GM23338 (cell line): ENCODE results near the gene NFE2L1. TPM values are rescaled to one million over a fixed set of nuclear protein-coding genes. Genes with fewer than 3 reads are reported as not detected.
"Not testable (repeated sequence)": the region's sequence is repeated elsewhere in the genome, so short reads cannot be mapped to it uniquely, and the experiment has no call there.

Experiments
- ATAC-seq: fragments of 200-7000 bp; cut with Tn5 transposase; 3 replicates; pipeline ENCODE4 v1.9.1; 2020
- DNase-seq: peaks from one replicate; pipeline ENCODE4 v3.0.0-alpha.2; 2015; ENCODE audit warnings: low spot score
- H2AFZ ChIP-seq: fragments of 200-600 bp; sonication (generic); 2 replicates; pipeline ENCODE4 v1.8.0; 2016; ENCODE audit warnings: antibody characterized with exemption, mild to moderate bottlenecking, moderate library complexity
- H3F3A ChIP-seq: fragments of 200-600 bp; sonication (generic); replicated peaks from 2 replicates; pipeline ENCODE4 v1.8.0; 2017; ENCODE audit warnings: antibody characterized with exemption, mixed run types, low read depth
- H3K27ac ChIP-seq: fragments of 200-600 bp; sonication (generic); 2 replicates; pipeline ENCODE4 v1.6.1; 2016; ENCODE audit warnings: low read depth
- H3K27me3 ChIP-seq: fragments of 200-600 bp; sonication (generic); 2 replicates; pipeline ENCODE4 v1.8.0; 2016; ENCODE audit warnings: mild to moderate bottlenecking, mixed run types, moderate library complexity; ENCODE audit not compliant: insufficient read depth
- H3K36me3 ChIP-seq: fragments of 200-600 bp; sonication (generic); 2 replicates; pipeline ENCODE4 v1.8.0; 2016; ENCODE audit warnings: mild to moderate bottlenecking; ENCODE audit not compliant: insufficient read depth
- H3K4me1 ChIP-seq: fragments of 200-600 bp; sonication (generic); 2 replicates; pipeline ENCODE4 v1.8.0; 2016; ENCODE audit warnings: mild to moderate bottlenecking, moderate library complexity; ENCODE audit not compliant: insufficient read depth
- H3K4me2 ChIP-seq: fragments of 200-600 bp; sonication (generic); 2 replicates; pipeline ENCODE4 v1.7.1; 2017; ENCODE audit warnings: mixed run types
- H3K4me3 ChIP-seq: fragments of 200-600 bp; sonication (generic); 2 replicates; pipeline ENCODE4 v1.6.1; 2016; ENCODE audit warnings: mixed run types
- H3K79me2 ChIP-seq: fragments of 200-600 bp; sonication (generic); replicated peaks from 2 replicates; pipeline ENCODE4 v1.8.0; 2017; ENCODE audit warnings: mild to moderate bottlenecking; ENCODE audit not compliant: insufficient read depth
- H3K9me2 ChIP-seq: fragments of 200-600 bp; sonication (generic); 2 replicates; pipeline ENCODE4 v1.8.0; 2017; ENCODE audit not compliant: insufficient read depth
- H4K20me1 ChIP-seq: fragments of 200-600 bp; sonication (generic); replicated peaks from 2 replicates; pipeline ENCODE4 v1.8.0; 2017; ENCODE audit warnings: mild to moderate bottlenecking; ENCODE audit not compliant: insufficient read depth
- H3K27ac Mint-ChIP-seq: 2 replicates; pipeline ENCODE4 v1.8.0; 2020; ENCODE audit warnings: inconsistent platforms, mild to moderate bottlenecking, moderate library complexity, mixed read lengths
- H3K27me3 Mint-ChIP-seq: 3 replicates; pipeline ENCODE4 v1.8.0; 2022; ENCODE audit warnings: low read depth, mild to moderate bottlenecking, moderate library complexity, mixed read lengths, inconsistent platforms; ENCODE audit not compliant: insufficient read depth, poor library complexity
- H3K36me3 Mint-ChIP-seq: 3 replicates; pipeline ENCODE4 v1.8.0; 2021; ENCODE audit warnings: low read depth, mild to moderate bottlenecking, inconsistent platforms, moderate library complexity, mixed read lengths
- H3K4me1 Mint-ChIP-seq: 3 replicates; pipeline ENCODE4 v1.8.0; 2020; ENCODE audit warnings: mild to moderate bottlenecking, inconsistent platforms, mixed read lengths
- H3K4me3 Mint-ChIP-seq: 3 replicates; pipeline ENCODE4 v1.8.0; 2021; ENCODE audit warnings: moderate library complexity, mild to moderate bottlenecking, inconsistent platforms, mixed read lengths
- H3K9me3 Mint-ChIP-seq: 3 replicates; pipeline ENCODE4 v1.8.0; 2020; ENCODE audit warnings: moderate library complexity, mild to moderate bottlenecking, inconsistent platforms, mixed read lengths
- ZNF114 ChIP-seq: fragments of 250-450 bp; sonication (Bioruptor Pico); IDR thresholded peaks from 2 replicates; pipeline ENCODE4 v1.5.0; 2020; ENCODE audit warnings: mild to moderate bottlenecking, moderate library complexity
- ZNF462 ChIP-seq: fragments of 250-450 bp; sonication (Bioruptor Pico); IDR thresholded peaks from 2 replicates; pipeline ENCODE4 v1.5.0; 2020; ENCODE audit warnings: mild to moderate bottlenecking, moderate library complexity
- polyA plus RNA-seq: library from polyadenylated mRNA; unstranded; fragments of >200 nt; fragmentation: Nextera tagmentation; extraction: Ambion mirVana; gene quantifications from 2 replicates; pipeline ENCODE4 v1.2.1, GENCODE V29; 2016
- total RNA-seq: library from RNA; depleted of rRNA; stranded (reverse); fragments of >200 nt; shearing (Covaris generic); gene quantifications from 2 replicates; pipeline ENCODE4 v1.2.3, GENCODE V29; 2014

The NFE2L1 gene
- total and polyA plus RNA-seq, 2 experiments from 2014 or later, result 39.9 to 138 TPM

- H3K4me2 ChIP-seq, result no peak overlapping the region
- H3K9me2 ChIP-seq, result no peaks in the 10 kb centered on the region
- TF ChIP-seq ZNF114 (CRISPR knock-in tag), result no peak
- TF ChIP-seq ZNF462 (CRISPR knock-in tag), result no peak
- Mint-ChIP-seq H3K27ac (no peak overlapping the region), H3K36me3 (peaks cover 75% of the 10 kb centered on the region), H3K27me3 (peaks cover 2% of the 10 kb centered on the region), H3K4me3 (no peak overlapping the region), H3K4me1 (peaks cover 3% of the 10 kb centered on the region; the same call in 2 of the 3 replicates), H3K9me3 (no peaks in the 10 kb centered on the region)
- H3K4me1 ChIP-seq, result peaks cover under 1% of the 10 kb centered on the region; the same call in 1 of the 2 replicates
- H3K79me2 ChIP-seq, result peaks cover 10% of the 10 kb centered on the region; the same call in 1 of the 2 replicates
- ATAC-seq (no peak), DNase-seq (no peak)
- H3K27ac ChIP-seq, result no peak overlapping the region
- no peaks in the 10 kb centered on the region for H3K27me3 ChIP-seq
- peaks cover 42% of the 10 kb centered on the region for H3K36me3 ChIP-seq
- peaks cover 16% of the 10 kb centered on the region for H4K20me1 ChIP-seq
- H3F3A ChIP-seq, result peaks cover 28% of the 10 kb centered on the region
- H3K4me3 ChIP-seq, result no peak overlapping the region
- no peak overlapping the region for H2AFZ ChIP-seq
These were observed 23.5 kb downstream of the NFE2L1 start for GRCh38 chr17:48071654-48072053.

- not testable (repeated sequence) for H3K4me2 ChIP-seq, H3K27me3 Mint-ChIP-seq, H3K27me3 ChIP-seq, H3K4me3 ChIP-seq, H3K4me3 Mint-ChIP-seq, H3K9me3 Mint-ChIP-seq, H3K4me1 Mint-ChIP-seq, H3K27ac ChIP-seq, H3K79me2 ChIP-seq, H3K27ac Mint-ChIP-seq, H3K4me1 ChIP-seq, H3K9me2 ChIP-seq, H2AFZ ChIP-seq, ATAC-seq, DNase-seq
- peaks cover 20% of the 10 kb centered on the region for H4K20me1 ChIP-seq
- peaks cover 27% of the 10 kb centered on the region for H3F3A ChIP-seq
- H3K36me3 ChIP-seq, result peaks cover 42% of the 10 kb centered on the region
- peaks cover 74% of the 10 kb centered on the region for H3K36me3 Mint-ChIP-seq
These were observed 24.7 kb downstream of the NFE2L1 start for GRCh38 chr17:48072811-48073210.

- not testable (repeated sequence) for ATAC-seq, H3K4me1 ChIP-seq, H3K4me1 Mint-ChIP-seq, H3K4me3 Mint-ChIP-seq, H3K4me2 ChIP-seq, H3K27ac ChIP-seq, DNase-seq, H3K4me3 ChIP-seq, H3K9me2 ChIP-seq, H3K9me3 Mint-ChIP-seq, H3K27ac Mint-ChIP-seq, H3K27me3 ChIP-seq, H3K27me3 Mint-ChIP-seq, H2AFZ ChIP-seq
- Histone ChIP-seq H3F3A (peaks cover 26% of the 10 kb centered on the region), H4K20me1 (peaks cover 25% of the 10 kb centered on the region), H3K36me3 (peaks cover 42% of the 10 kb centered on the region), H3K79me2 (peaks cover 13% of the 10 kb centered on the region)
- peaks cover 69% of the 10 kb centered on the region for H3K36me3 Mint-ChIP-seq
These were observed 25.5 kb downstream of the NFE2L1 start for GRCh38 chr17:48073566-48074094.
